AG04449 (cell line): ENCODE data around the gene RGS3.

Experiments
- CTCF ChIA-PET: fragments of 350-600 bp; formaldehyde crosslinking; extraction: SDS; loops from one replicate; lab custom pipeline; 2021; ENCODE audit warnings: antibody characterized with exemption; lab: Yijun Ruan, JAX
- POLR2A ChIA-PET: fragments of 400-600, 350-600 bp; formaldehyde crosslinking; extraction: SDS; loops from one replicate; lab custom pipeline; 2020; ENCODE audit warnings: antibody characterized with exemption, inconsistent platforms; lab: Yijun Ruan, JAX
- DNase-seq: peaks from one replicate; pipeline ENCODE4 v3.0.0-alpha.2; 2010; ENCODE audit warnings: low read depth, low spot score
- H3K4me3 ChIP-seq: 2 replicates; pipeline ENCODE4 v1.5.1; 2011; ENCODE audit warnings: low read depth, mild to moderate bottlenecking, control low read depth, low read length
- TF ChIP-seq, protein P1 (sequence below): IDR thresholded peaks from one replicate; pipeline ENCODE4 v1.5.1; 2011; ENCODE audit warnings: mild to moderate bottlenecking, moderate library complexity, low read length, control low read depth, inconsistent platforms; ENCODE audit not compliant: insufficient read depth; ENCODE audit errors: missing control alignments

The RGS3 gene

DNA sequence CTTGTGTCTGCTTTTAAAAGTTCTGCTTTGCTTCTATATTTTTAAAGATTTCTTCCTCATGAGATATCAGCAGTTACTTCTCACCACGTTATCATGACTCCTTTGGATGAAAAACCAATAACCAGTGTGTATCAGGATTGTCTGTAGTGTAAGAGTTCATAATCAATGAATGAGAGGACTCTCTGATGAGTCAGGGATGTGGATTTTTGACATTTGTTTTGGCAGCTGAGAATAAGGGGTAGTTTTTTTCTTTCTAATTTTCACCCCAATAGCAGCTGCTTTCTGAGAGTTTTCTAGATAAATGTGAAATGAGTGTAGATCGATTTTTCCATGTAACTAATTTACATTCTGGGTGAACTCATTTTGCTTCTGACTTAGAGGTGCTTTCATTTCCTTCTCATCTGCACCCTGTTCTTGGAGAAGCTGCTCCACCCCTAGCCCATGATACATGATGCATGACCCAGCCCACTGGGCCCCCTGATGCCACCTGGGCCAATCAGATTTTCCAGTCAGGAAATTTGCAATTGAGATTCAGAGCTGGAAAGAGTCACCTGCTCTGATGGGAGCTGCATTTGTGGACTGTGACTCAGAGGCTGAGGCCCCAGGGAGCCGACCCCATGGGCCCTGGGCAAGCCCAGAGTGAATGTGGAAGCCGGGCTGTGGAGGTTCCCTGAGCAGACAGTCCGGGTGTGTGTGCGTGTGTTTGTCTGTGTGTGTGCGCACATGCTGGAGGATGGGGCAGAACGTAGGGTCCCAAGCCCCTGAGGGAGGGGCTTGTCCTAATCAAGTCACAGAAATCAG, 159.3 kb downstream of the RGS3 start:
- ChIA-PET CTCF (interaction anchor here (1.0 to 3.8 kb wide), 8 partner anchors 16 to 177 kb away, joined by 3 to 33 read pairs (median 4); no protein-coding TSS in a partner anchor), POLR2A (interaction anchor here (0.7 to 3.0 kb wide), 4 partner anchors 10 to 59 kb away, joined by 3 to 27 read pairs (median 6); no protein-coding TSS in a partner anchor)
- H3K4me3 ChIP-seq, result no peak overlapping the region
- TF ChIP-seq, protein P1, sequence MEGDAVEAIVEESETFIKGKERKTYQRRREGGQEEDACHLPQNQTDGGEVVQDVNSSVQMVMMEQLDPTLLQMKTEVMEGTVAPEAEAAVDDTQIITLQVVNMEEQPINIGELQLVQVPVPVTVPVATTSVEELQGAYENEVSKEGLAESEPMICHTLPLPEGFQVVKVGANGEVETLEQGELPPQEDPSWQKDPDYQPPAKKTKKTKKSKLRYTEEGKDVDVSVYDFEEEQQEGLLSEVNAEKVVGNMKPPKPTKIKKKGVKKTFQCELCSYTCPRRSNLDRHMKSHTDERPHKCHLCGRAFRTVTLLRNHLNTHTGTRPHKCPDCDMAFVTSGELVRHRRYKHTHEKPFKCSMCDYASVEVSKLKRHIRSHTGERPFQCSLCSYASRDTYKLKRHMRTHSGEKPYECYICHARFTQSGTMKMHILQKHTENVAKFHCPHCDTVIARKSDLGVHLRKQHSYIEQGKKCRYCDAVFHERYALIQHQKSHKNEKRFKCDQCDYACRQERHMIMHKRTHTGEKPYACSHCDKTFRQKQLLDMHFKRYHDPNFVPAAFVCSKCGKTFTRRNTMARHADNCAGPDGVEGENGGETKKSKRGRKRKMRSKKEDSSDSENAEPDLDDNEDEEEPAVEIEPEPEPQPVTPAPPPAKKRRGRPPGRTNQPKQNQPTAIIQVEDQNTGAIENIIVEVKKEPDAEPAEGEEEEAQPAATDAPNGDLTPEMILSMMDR, result no peak
- no peak for DNase-seq

DNA sequence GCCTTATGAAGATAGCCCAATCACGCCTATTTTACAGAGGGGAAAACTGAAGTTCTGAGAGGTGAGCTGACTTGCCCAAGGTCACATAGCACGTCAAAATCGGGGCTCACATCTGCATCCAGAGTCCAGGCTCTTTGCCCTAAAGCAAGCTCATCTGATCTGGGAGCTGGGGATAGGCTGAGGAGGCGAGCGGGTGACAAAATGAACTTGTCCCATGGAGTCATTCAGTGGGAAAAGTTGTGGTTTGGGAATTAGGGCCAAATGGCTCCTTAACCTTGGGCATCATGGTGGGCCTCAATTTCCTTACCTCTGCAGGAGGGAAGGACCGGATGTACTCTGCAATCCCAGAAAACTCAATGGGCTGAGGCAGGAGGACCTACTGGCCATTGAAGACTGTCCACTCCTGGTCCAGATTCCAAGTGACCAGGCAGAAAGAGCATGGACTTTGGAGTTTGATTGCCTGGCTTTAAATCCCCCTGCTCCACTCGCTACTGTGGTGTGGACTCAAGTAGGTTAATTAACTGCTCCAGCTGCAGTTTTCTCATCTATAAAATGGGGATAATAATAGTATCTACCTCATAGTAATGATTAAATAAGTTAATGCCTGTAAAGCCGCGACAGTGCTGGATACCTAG, 160.4 kb downstream of the RGS3 start:
- no peak overlapping the region for H3K4me3 ChIP-seq
- POLR2A ChIA-PET, result no interaction called here

DNA sequence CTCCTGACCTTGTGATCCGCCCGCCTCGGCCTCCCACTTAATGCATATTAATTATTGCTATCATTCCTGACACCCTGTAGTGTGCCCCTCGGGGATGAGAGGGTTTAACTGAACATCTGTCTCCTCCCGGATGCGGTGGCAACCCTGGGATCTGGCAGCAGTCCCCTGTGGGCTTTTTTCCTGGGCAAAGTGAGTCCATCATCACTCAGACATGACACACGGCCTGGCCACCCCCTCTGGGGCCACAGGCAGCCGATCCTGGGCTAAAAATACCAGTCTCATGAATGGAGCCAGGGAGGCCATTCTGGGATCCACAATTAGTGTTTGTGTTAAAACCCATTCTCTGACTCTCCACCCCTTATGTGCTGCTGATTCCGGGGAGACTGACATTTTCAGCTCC, 161.2 kb downstream of the RGS3 start:
- no peak overlapping the region for H3K4me3 ChIP-seq
- no peak for DNase-seq
- TF ChIP-seq, protein P1, result no peak
- POLR2A ChIA-PET, result no interaction called here
- CTCF ChIA-PET, result interaction anchor here (1.2 to 2.3 kb wide), 3 partner anchors 29 to 178 kb away, joined by 3 to 8 read pairs (median 4); no protein-coding TSS in a partner anchor

More for the DNA sequence above, 160.4 kb downstream of the RGS3 start:
- TF ChIP-seq, protein P1, result no peak
- CTCF ChIA-PET, result interaction anchor here (1.0 to 3.8 kb wide), 5 partner anchors 9 to 177 kb away, joined by 3 to 33 read pairs (median 4); no protein-coding TSS in a partner anchor
- no peak for DNase-seq

DNA sequence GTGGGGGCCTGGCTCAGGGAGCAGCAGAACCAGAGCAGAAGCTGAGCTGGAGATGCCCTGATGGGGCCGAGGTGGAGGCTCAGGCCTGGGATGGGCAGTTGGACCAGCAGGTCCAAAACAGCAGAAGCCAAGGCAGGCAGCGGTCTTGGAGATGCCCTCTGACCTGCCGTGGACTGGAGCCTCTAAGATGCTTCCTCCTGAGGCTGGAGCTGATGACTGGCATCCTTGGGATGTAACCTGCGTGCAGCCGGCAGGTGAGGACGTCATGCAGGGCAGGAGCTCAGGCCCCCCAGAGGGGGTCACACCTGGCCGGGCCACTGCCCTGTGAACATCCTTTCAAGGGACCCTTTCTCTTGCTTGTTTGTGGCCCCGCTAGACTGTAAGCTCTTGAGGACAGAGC, 162.0 kb downstream of the RGS3 start:
- CTCF ChIA-PET, result interaction anchor here (0.8 to 3.5 kb wide), 10 partner anchors 11 to 179 kb away, joined by 3 to 26 read pairs (median 4); no protein-coding TSS in a partner anchor

DNA sequence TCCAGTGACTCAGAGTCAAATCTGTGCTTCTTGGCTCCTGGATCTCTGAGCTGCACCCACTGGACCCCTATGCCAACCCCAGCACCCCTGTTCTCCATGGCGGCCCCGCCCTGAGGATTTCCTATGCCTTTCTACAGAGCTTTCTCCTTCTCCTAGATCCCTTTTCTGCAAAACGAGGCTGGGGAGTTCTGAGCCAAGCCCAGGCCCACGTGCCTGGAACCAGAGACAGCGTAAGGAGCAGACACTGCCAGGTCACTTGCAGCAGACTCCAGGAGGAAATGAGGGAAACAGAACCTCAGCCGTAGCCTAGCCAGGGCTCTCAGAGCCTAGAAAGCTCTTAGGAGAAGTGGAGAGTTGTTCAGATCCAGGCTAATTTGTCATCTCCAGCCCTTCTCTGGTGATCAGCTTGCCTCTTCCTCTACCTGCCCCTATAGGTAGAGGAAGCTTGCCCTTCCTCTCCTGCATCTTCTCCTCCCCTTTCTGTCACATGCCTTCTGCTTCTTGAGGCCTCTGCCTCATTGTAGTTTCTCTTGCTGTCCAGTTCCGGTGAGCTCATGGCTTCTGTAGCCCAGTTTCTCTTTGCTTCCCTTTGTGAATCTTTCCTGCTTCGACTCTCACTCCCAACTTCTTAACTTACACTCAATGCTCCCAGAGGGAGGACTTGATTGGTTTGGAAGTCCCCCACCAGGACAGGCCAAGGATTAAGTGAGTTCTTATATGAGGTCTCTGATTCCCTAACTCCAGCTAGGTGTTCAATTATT, 163.4 kb downstream of the RGS3 start:
- CTCF ChIA-PET, result interaction anchor here (0.9 to 3.5 kb wide), 3 partner anchors 12 to 33 kb away, joined by 3 to 26 read pairs (median 3); no protein-coding TSS in a partner anchor
- POLR2A ChIA-PET, result interaction anchor here (1.4 kb wide), 1 partner anchor 23 kb away, joined by 3 read pairs; no protein-coding TSS in a partner anchor
- DNase-seq, result no peak
- TF ChIP-seq, protein P1, result no peak
- no peak overlapping the region for H3K4me3 ChIP-seq

More for the DNA sequence above, 162.0 kb downstream of the RGS3 start:
- no peak overlapping the region for H3K4me3 ChIP-seq
- DNase-seq, result no peak
- POLR2A ChIA-PET, result no interaction called here
- TF ChIP-seq, protein P1, result no peak
